COR-L47 (cell line): ENCODE results near the gene CDCA5.

Source experiments
- DNase-seq: peaks from one replicate; lab custom pipeline; 2025; lab: John Stamatoyannopoulos, UW

CDCA5 gene, protein sequence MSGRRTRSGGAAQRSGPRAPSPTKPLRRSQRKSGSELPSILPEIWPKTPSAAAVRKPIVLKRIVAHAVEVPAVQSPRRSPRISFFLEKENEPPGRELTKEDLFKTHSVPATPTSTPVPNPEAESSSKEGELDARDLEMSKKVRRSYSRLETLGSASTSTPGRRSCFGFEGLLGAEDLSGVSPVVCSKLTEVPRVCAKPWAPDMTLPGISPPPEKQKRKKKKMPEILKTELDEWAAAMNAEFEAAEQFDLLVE

DNA sequence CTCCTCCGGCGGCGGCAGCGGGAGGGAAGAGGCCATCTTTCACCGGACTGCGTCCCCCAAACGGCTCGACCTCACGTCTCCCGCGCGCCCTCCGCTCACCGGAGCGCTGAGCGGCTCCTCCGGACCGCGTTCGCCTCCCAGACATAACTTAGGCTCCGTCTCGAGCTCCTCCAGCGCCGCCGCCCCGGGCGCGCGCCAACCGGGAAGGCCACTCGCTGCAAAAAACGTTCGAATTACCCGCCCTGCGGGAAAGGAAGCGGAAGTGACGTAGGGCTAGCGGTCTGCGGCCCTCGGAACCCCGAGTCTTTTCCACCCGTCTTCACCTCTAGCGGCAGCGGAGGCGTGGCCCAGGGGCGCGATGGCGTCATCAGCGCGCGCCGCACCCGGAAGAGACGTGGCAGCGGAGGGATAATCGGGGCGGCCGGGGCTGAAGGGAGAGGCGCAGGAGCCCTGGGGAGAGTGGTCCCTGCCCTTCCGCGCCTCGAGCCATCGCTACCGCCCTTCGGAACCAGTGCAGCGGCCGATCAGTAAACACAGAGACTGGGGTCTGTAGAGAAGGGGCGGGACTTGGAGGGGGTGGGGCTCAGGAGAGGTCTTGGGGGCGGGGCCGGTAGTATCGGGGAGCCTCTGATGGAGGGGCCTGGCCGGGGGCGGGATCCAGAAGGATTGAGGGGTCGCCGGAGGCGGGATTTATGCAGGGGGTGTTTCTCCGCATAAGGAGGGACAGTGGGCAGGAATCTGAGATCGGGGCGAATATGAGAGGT, at the start of gene CDCA5, which contains the start of gene ZFPL1:
CDCA5 (minus strand) TSS at position 207 of the 764 bp plus-strand sequence; CDS start at position 145, 62 bp downstream.
ZFPL1 (plus strand) TSS at position 389 of the 764 bp plus-strand sequence. CDS start 477 bp downstream, outside the sequence.
- peak; percentile 92 for DNase-seq

DNA sequence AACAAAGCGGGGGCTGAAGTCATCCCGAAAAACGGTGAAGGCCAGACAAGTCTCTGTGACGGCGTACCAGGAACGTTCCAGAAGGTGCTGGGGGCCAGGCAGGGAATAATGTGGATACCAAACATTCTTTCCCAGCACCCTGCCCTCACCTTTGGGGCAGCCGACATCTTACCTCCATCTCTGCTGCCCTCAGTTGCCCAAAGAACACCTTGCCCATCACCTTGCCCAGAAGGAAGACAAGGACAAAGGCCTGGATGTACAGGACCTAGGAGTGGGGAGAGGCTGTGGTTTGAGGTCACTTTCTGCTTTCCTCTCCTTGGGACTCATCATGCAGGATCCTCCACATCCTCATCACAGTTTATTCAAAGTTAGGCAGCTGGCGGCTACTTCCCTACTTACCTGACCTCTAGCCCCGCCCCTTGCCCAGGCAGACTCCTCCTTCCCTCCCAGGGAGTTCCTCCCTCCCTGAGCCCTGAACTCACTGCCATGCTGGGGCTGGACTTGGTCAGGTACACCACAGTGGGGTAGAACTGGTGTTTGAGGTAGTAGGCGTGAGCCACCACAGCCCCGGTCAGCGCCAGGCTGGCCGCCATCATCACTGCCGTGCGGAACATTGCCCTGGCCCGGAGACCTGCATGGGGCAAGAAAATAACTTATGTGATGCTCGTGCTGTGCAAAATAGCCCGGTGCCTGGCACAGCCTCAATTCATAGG, 49.3 kb upstream of the CDCA5 start:
- DNase-seq, result no peak

GRCh38 chr11:65132238-65132987, 48.6 kb upstream of the CDCA5 start:
- DNase-seq, result no peak

GRCh38 chr11:65131895-65132237, 48.0 kb upstream of the CDCA5 start:
- DNase-seq, result no peak

DNA sequence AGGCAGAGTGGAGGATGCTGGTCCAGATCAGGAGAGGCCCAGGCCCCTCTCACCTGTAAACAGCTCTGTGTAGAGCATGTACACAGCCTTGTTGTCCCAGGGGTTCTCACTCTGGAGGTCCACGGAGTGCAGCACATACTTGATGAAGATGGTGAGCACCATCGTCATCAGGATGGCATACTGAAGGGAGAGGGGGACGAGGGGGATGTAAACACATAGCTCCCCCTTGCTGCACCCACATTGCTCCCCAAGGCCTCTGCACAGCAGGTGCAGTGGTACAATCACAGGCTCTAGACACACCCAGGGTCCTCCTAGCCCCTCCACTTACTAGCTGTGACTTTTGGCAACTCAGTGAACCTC, 47.6 kb upstream of the CDCA5 start:
- DNase-seq, result no peak

GRCh38 chr11:65130631-65131416, 47.0 kb upstream of the CDCA5 start:
- no peak for DNase-seq

DNA sequence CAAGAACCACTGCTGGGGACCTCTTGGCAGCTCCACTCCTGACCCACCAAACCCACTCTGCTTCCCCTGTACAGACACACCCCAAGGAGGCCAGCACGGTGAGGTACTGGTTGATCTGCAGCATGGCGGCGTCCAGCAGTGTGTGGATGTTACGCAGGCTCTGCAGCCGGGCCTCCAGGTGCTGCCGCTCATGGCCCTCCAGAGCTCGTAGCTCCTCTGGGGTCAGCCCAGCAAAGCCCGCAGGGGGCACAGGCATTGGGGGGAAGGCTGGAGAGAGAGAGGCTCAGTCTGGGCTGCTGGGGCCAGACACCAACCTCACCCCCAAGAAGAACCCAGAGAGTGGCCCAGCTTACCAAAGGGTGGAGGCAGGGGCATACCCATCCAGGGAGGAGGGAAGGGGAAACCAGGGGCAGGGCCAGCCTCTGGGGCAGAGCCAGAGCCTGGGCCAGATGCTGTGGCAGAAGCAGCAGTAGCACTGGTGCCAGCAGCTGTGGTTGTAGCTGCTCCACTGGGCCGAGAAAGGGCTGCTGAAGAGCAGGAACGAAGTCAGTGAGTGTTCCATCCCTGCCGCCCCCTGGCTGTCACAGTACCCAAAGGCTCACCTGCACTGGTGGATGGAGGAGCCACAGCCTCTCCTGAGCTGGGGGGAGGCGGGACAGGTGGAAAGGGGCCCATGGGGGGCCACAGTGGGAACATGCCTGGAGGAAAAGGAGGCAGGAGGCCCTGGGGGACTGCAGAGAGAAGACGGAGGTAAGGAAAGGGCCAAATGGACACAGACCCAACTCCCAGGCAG, 46.0 kb upstream of the CDCA5 start:
- no peak for DNase-seq

DNA sequence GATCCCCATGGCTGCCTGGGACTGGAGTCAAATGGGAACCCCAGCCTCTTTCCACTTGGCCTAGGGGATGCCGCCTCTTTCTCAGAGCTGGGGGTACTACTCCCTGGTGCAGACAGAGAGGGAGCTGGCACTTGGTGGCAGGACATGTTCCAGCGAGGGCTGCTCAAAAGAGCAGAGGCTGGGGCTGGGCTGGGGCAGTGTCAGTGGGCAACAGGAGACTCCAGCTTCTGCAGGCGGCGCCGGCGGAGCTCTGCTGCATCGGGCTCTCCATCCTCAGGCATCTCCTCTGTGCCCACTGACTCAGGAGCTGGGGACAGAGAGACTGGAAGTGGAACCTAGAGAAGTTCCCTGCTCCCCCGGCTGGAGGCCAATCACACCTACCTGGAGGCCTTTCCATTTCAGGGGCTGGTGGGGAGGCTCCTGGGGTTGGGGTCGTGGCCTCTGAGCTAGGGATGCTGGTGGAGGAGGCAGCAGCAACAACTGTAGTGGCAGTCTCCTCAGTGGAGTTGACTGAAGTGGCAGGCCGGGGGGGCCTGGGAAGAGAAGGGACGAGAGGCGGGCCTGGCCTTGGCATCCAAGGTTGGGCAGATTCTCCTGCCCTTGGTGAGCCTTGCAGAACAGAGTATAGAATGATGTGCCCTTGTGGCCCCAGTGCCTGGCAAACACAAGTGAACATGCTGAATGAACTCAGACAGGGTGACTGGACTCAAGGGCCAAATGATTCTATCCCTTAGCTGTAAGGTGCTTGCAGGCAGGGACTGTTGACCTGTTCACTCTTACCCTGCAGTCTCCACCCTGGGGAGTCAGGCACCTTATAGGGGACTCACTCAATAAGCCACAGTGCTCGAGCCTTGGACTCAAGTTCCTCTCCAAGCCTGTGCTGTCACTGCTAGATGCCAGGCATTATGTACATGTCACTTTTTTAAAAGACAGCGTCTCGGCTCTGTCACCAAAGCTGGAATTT, 44.6 kb upstream of the CDCA5 start:
- DNase-seq, result no peak

DNA sequence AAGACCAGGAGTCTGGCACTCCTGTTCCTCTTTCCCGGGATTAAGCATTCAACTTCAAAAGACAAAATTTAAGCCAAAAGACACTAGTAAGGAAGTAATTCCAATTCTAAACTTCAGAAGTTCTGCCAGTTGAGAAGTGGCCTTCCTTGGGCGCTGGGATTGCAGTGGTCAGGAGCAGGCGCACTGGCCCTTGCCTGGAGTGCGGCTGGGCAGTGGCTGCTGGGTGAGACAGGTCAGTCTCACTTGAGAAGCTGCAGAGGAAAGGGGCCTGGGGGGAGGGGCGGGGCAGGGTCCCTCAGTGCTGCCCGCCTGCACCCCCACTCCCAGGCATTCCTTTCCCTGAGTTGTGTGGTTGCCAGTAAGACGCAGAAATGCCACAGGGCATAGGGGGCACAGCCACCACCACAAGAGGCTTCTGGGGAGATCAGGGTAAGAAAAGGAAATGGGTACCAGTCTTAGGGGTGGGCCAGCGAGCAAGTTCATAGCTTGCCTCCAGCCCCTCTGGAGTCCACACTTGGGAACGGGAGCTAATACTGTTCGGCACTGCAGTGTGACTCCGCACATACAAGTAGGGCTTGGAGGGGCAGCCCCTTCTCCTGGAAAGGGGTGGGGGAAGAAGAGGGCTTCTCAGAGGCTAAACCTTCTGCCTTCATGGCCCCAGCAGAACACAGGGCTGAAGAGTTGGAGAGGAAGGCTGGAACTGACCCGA, 43.8 kb upstream of the CDCA5 start:
- DNase-seq, result no peak

DNA sequence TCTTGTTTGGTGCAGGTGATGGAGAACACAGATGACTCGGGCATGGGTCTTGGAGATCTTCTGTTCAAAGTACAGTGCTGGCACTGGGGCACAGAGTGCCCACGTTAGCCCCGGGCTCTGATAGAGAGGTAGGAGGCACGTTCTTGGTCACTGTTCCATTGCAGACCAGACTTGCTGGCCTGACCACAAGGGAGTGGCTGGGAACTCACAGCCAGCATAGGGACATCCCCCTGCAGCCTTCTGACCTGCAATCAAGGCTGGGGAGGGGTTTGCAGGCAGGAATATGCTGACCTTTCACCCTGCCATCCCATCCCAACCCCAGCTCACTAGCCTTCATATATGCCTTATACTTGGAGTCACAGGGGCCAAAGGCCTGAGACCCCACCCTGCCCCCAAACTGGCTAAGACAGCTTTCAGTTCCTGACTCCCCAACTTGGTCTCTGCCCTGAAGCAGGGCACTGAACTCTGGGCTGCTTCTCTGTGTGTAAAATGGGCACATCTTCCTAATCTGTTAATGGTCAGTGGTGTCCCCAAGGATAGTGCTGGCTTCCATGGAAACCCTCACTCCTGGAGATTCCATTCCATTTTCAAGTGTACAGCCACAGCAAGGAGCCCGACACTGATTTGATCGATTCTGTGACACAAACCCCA, 42.9 kb upstream of the CDCA5 start:
- DNase-seq, result no peak

DNA sequence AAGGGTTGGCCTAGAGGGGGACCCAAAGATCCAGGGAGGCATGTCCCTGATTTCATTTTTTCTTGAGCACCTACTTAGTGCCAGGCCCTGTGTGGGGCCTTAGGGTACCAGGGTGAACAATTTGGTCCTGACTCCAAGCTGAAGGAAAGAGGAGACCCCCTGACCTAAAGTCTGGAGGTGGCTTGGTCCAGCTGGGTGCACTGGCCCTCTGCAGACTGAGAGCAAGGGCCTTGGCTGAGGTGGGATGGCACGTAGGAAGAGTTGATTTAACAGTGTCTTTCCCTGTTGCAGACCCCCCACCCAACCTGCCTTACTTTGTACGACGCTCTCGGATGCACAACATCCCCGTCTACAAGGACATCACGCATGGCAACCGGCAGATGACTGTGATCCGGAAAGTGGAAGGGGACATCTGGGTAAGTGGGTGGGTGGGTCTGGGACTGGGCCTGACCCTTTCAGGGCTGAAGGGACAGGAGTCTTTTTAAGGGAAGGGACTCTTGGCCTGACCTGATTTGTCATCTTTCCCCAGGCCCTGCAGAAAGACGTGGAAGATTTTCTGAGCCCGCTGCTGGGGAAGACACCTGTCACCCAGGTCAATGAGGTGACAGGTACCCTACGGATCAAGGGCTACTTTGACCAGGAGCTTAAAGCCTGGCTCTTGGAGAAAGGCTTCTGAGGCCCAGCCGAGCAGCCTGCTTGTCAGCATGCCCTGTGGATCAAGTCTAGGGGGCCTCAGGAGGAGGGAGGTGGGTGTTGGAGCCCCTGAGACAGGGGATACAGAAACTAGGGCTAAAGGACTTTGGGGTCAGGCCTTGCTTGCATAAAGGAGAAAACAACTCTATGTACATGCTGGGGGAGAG, 41.6 kb upstream of the CDCA5 start:
- no peak for DNase-seq

DNA sequence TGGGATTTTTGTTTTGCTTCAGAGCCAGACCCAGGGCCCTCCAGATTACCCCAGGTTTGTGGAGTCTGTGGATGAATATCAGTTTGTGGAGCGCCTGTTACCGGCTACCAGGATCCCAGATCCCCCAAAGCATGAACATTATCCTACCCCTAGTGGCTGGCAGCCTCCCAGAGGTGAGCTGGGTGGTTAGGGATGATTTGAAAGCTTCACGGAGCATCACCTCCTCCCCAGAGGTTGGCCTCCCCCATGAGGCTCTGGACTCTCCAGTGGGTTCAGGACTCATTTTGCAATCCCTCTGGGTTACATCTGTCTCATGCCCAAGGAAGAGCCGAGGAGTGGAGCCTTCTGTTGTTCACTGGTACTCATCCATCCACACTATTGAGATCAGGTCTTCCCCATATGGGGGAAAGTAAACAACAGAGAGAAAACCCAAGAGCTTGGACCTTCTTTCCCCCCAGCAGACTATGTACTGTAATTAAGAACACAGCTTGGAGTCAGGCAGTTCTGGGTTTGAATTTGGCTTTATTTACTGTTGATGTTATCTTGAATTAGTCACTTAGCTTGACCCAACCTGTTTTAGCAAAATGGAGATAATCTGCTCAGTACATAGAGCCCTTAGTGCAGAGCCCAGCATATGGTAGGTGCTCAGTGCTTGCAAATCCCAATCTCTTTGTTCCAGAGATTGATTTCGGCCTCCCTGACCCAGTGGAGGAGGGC, 40.8 kb upstream of the CDCA5 start:
- DNase-seq, result no peak

DNA sequence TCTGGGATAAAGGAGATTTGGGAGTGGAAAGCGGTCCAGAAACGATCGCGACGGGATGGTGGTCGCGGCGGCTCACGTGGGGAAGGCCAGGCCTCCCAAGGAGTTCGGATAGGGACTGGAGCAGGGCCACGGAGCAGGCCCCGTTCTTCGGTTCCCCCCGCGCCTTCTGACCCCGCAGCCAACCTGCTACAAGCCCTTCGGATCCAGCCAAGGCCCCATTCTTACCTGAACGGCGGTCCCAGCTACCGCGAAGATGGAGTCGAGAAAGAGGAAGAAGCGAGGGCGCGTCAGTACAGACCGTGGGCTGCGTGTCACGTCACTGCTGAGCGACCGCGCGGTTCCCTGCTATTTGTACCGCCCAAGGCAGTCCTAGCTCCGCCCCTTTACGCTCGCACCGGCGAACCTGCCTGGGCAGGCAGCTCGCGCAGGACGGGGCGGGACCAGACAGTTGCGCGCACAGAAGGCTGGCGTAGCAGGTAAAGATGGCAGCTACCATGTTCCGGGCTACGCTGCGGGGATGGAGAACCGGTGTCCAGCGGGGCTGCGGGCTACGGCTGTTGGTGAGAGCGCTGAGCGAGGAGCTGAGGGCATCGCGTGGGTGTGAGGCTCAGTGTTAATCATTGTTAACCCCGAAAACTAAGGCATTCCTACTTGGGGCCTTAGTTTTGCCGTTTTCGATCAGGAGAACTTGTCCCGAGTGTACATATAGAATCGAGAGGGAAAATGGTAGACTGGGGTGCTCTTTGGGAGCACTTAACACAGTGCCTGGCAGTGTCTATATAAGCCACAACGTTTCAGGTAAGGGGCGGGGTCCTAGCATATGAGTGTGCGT, 38.2 kb upstream of the CDCA5 start, which contains the start of the genes FAU and MRPL49:
FAU (minus strand) TSS at position 270 of the 832 bp plus-strand sequence. CDS start 321 bp downstream, outside the sequence.
MRPL49 (plus strand) TSS at position 457 of the 832 bp plus-strand sequence; CDS start at position 483, 26 bp downstream.
- DNase-seq, result peak; percentile 98

- no peak for DNase-seq
Observed at GRCh38 chr11:65121447-65121864, 37.6 kb upstream of the CDCA5 start.

GRCh38 chr11:65120831-65121230, 37.0 kb upstream of the CDCA5 start:
- DNase-seq, result no peak

GRCh38 chr11:65119670-65119995, 35.8 kb upstream of the CDCA5 start:
- DNase-seq, result no peak
